ENCODE measurements around the gene SLC44A4. TPM values are rescaled to one million over a fixed set of nuclear protein-coding genes. Genes with fewer than 3 reads are reported as not detected.
A peak's percentile ranks its signal among the peaks of the same experiment; 100 is the strongest.

SLC44A4 gene
- total and polyA plus RNA-seq, 9 of the 15 experiments (the other 6 are each of a cell fraction or from before 2014, with no cell fraction given), result 7.9 to 18.6 (median 11.2) TPM

DNA sequence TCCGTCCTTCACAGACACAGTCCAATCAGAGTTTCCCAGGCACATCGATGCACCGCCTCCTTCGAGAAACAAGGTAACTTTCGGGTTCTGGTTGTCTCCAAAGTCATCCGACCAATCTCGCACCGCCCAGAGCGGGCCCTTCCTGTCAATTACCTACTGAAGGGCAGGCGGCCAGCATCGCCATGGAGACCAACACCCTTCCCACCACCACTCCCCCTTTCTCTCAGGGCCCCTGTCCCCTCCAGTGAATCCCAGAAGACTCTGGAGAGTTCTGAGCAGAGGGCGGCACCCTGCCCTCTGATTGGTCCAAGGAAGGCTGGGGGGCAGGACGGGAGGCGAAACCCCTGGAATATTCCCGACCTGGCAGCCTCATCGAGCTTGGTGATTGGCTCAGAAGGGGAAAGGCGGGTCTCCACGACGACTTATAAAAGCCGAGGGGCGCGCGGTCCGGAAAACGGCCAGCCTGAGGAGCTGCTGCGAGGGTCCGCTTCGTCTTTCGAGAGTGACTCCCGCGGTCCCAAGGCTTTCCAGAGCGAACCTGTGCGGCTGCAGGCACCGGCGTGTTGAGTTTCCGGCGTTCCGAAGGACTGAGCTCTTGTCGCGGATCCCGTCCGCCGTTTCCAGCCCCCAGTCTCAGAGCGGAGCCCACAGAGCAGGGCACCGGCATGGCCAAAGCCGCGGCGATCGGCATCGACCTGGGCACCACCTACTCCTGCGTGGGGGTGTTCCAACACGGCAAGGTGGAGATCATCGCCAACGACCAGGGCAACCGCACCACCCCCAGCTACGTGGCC is 51.3 kb downstream of the SLC44A4 start, which contains the start of gene HSPA1B (continued):
- TF ChIP-seq, protein P1, sequence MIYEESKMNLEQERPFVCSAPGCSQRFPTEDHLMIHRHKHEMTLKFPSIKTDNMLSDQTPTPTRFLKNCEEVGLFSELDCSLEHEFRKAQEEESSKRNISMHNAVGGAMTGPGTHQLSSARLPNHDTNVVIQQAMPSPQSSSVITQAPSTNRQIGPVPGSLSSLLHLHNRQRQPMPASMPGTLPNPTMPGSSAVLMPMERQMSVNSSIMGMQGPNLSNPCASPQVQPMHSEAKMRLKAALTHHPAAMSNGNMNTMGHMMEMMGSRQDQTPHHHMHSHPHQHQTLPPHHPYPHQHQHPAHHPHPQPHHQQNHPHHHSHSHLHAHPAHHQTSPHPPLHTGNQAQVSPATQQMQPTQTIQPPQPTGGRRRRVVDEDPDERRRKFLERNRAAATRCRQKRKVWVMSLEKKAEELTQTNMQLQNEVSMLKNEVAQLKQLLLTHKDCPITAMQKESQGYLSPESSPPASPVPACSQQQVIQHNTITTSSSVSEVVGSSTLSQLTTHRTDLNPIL (CRISPR knock-in tag; IDR thresholded peaks at IDR 0.05), result no peak
- TF ChIP-seq, protein P2, sequence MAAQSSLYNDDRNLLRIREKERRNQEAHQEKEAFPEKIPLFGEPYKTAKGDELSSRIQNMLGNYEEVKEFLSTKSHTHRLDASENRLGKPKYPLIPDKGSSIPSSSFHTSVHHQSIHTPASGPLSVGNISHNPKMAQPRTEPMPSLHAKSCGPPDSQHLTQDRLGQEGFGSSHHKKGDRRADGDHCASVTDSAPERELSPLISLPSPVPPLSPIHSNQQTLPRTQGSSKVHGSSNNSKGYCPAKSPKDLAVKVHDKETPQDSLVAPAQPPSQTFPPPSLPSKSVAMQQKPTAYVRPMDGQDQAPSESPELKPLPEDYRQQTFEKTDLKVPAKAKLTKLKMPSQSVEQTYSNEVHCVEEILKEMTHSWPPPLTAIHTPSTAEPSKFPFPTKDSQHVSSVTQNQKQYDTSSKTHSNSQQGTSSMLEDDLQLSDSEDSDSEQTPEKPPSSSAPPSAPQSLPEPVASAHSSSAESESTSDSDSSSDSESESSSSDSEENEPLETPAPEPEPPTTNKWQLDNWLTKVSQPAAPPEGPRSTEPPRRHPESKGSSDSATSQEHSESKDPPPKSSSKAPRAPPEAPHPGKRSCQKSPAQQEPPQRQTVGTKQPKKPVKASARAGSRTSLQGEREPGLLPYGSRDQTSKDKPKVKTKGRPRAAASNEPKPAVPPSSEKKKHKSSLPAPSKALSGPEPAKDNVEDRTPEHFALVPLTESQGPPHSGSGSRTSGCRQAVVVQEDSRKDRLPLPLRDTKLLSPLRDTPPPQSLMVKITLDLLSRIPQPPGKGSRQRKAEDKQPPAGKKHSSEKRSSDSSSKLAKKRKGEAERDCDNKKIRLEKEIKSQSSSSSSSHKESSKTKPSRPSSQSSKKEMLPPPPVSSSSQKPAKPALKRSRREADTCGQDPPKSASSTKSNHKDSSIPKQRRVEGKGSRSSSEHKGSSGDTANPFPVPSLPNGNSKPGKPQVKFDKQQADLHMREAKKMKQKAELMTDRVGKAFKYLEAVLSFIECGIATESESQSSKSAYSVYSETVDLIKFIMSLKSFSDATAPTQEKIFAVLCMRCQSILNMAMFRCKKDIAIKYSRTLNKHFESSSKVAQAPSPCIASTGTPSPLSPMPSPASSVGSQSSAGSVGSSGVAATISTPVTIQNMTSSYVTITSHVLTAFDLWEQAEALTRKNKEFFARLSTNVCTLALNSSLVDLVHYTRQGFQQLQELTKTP (IDR thresholded peaks at IDR 0.05; ENCODE audit: low read depth in 1 of 2, partially characterized antibody in 2 of 2), result peak; percentile 66 to 95
- TF ChIP-seq HDAC8 (tag; IDR thresholded peaks at IDR 0.05) (peak; percentile 75; the same call in 1 of the 2 replicates), CREBBP (IDR thresholded peaks at IDR 0.05; ENCODE audit: low read depth, low read length) (no peak), CHCHD3 (CRISPR knock-in tag; IDR thresholded peaks at IDR 0.05) (peak; percentile 91), PURB (CRISPR knock-in tag; IDR thresholded peaks at IDR 0.05; ENCODE audit: low read depth) (no peak), BHLHE40 (IDR thresholded peaks at IDR 0.05; ENCODE audit: low read length) (peak; percentile 53), GABPA (tag; conservative IDR thresholded peaks at IDR 0.05; ENCODE audit: low read depth) (no peak), PYGO2 (tag; IDR thresholded peaks at IDR 0.05) (no peak), BDP1 (IDR thresholded peaks at IDR 0.05; ENCODE audit: insufficient read depth, insufficient read length) (no peak), SMAD3 (CRISPR knock-in tag; conservative IDR thresholded peaks at IDR 0.05) (peak; percentile 83), LARP7 (IDR thresholded peaks at IDR 0.05) (no peak), CBFB (CRISPR knock-in tag; IDR thresholded peaks at IDR 0.05) (peak; percentile 73; the same call in 1 of the 2 replicates), HMG20B (CRISPR knock-in tag; IDR thresholded peaks at IDR 0.05) (no peak), MCM3 (IDR thresholded peaks at IDR 0.05) (no peak)
- TF ChIP-seq, protein P3, sequence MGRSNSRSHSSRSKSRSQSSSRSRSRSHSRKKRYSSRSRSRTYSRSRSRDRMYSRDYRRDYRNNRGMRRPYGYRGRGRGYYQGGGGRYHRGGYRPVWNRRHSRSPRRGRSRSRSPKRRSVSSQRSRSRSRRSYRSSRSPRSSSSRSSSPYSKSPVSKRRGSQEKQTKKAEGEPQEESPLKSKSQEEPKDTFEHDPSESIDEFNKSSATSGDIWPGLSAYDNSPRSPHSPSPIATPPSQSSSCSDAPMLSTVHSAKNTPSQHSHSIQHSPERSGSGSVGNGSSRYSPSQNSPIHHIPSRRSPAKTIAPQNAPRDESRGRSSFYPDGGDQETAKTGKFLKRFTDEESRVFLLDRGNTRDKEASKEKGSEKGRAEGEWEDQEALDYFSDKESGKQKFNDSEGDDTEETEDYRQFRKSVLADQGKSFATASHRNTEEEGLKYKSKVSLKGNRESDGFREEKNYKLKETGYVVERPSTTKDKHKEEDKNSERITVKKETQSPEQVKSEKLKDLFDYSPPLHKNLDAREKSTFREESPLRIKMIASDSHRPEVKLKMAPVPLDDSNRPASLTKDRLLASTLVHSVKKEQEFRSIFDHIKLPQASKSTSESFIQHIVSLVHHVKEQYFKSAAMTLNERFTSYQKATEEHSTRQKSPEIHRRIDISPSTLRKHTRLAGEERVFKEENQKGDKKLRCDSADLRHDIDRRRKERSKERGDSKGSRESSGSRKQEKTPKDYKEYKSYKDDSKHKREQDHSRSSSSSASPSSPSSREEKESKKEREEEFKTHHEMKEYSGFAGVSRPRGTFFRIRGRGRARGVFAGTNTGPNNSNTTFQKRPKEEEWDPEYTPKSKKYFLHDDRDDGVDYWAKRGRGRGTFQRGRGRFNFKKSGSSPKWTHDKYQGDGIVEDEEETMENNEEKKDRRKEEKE (IDR thresholded peaks at IDR 0.05; ENCODE audit: borderline replicate concordance in 1 of 2, control insufficient read depth in 1 of 2, low read depth in 2 of 2, low read length in 1 of 2), result no peak
- TF ChIP-seq, protein P4, sequence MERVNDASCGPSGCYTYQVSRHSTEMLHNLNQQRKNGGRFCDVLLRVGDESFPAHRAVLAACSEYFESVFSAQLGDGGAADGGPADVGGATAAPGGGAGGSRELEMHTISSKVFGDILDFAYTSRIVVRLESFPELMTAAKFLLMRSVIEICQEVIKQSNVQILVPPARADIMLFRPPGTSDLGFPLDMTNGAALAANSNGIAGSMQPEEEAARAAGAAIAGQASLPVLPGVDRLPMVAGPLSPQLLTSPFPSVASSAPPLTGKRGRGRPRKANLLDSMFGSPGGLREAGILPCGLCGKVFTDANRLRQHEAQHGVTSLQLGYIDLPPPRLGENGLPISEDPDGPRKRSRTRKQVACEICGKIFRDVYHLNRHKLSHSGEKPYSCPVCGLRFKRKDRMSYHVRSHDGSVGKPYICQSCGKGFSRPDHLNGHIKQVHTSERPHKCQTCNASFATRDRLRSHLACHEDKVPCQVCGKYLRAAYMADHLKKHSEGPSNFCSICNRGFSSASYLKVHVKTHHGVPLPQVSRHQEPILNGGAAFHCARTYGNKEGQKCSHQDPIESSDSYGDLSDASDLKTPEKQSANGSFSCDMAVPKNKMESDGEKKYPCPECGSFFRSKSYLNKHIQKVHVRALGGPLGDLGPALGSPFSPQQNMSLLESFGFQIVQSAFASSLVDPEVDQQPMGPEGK (CRISPR knock-in tag; IDR thresholded peaks at IDR 0.05; ENCODE audit: borderline replicate concordance), result 0 out of 2 replicates have a peak, but pooled peaks have one; percentile 14
